Smooth muscle cell (in vitro differentiated cells): ENCODE data around the gene ZNF214. TPM values are rescaled to one million over a fixed set of nuclear protein-coding genes. Genes with fewer than 3 reads are reported as not detected.

ENCODE experiments used
- DNase-seq: peaks from one replicate; lab custom pipeline; 2025; ENCODE audit not compliant: unreplicated experiment; lab: John Stamatoyannopoulos, UW
- H2AFZ ChIP-seq: fragments of 200-600 bp; sonication (generic); 2 replicates; pipeline ENCODE4 v1.6.0; 2016; ENCODE audit warnings: antibody characterized with exemption, low read depth, mild to moderate bottlenecking
- H3F3A ChIP-seq: fragments of 200-600 bp; sonication (generic); 2 replicates; pipeline ENCODE4 v1.6.0; 2017; ENCODE audit warnings: antibody characterized with exemption, low read depth
- H3K27ac ChIP-seq: fragments of 200-600 bp; sonication (generic); 2 replicates; pipeline ENCODE4 v1.5.1; 2016; ENCODE audit warnings: low read depth, mild to moderate bottlenecking
- H3K27me3 ChIP-seq: fragments of 200-600 bp; sonication (generic); 2 replicates; pipeline ENCODE4 v1.6.1; 2016; ENCODE audit warnings: low read depth, mild to moderate bottlenecking
- H3K36me3 ChIP-seq: fragments of 200-600 bp; sonication (generic); 2 replicates; pipeline ENCODE4 v1.5.1; 2016; ENCODE audit warnings: low read depth
- H3K4me1 ChIP-seq: fragments of 200-600 bp; sonication (generic); 2 replicates; pipeline ENCODE4 v1.5.1; 2016; ENCODE audit warnings: low read depth
- H3K4me2 ChIP-seq: fragments of 200-600 bp; sonication (generic); 2 replicates; pipeline ENCODE4 v1.6.0; 2016; ENCODE audit warnings: mild to moderate bottlenecking
- H3K4me3 ChIP-seq: fragments of 200-600 bp; sonication (generic); 2 replicates; pipeline ENCODE4 v1.5.1; 2016; ENCODE audit warnings: mild to moderate bottlenecking
- H3K79me2 ChIP-seq: fragments of 200-600 bp; sonication (generic); 2 replicates; pipeline ENCODE4 v1.6.0; 2016; ENCODE audit warnings: low read depth, mild to moderate bottlenecking
- H3K9ac ChIP-seq: fragments of 200-600 bp; sonication (generic); 2 replicates; pipeline ENCODE4 v1.6.0; 2016; ENCODE audit warnings: low read depth
- H3K9me3 ChIP-seq: fragments of 200-600 bp; sonication (generic); replicated peaks from 2 replicates; pipeline ENCODE4 v1.5.1; 2016; ENCODE audit warnings: low read depth
- H4K20me1 ChIP-seq: fragments of 200-600 bp; sonication (generic); 2 replicates; pipeline ENCODE4 v1.6.0; 2016; ENCODE audit warnings: low read depth
- CTCF ChIP-seq: fragments of 200-600 bp; sonication (generic); IDR thresholded peaks from 2 replicates; pipeline ENCODE4 v1.5.1; 2017; ENCODE audit warnings: borderline replicate concordance, mild to moderate bottlenecking, antibody characterized with exemption; ENCODE audit not compliant: insufficient read depth, poor library complexity, severe bottlenecking
- WGBS: methylation state at CpG from one replicate; pipeline ENCODE4 v1.1.7; 2016; ENCODE audit warnings: low lambda C conversion rate; 5-methylcytosine and 5-hydroxymethylcytosine counted together
- polyA plus RNA-seq: library from polyadenylated mRNA; unstranded; fragments of >200 nt; fragmentation: Nextera tagmentation; extraction: Ambion mirVana; gene quantifications from 2 replicates; pipeline ENCODE4 v1.2.1, GENCODE V29; 2016
- total RNA-seq: library from RNA; depleted of rRNA; stranded (reverse); fragments of >200 nt; gene quantifications from 2 replicates; pipeline ENCODE4 v1.2.3, GENCODE V29; 2014

Gene ZNF214
- total RNA-seq (3.5 and 4.3 TPM in 2 replicates), polyA plus RNA-seq (1.8 and 3.1 TPM in 2 replicates)

GRCh38 chr11:7020183-7020917 is at the start of gene ZNF214, which contains the start of gene NLRP14:
Gene ZNF214, minus strand, starts transcription at chr11:7020346. Its CDS starts 17,511 bp downstream, at chr11:7002835.
Gene NLRP14, plus strand, starts transcription at chr11:7020479. Its CDS starts 18,108 bp downstream, at chr11:7038587.
- Histone ChIP-seq H3K9me3 (no peaks in the 10 kb centered on the region), H3K4me1 (peaks cover 12% of the 10 kb centered on the region), H3K9ac (peak within 1 kb of the TSS; percentile 81), H3K4me2 (peak within 1 kb of the TSS; percentile 91), H4K20me1 (no peaks in the 10 kb centered on the region), H3K27ac (peak within 1 kb of the TSS; percentile 76), H2AFZ (peak within 1 kb of the TSS; percentile 98), H3F3A (no peaks in the 10 kb centered on the region), H3K79me2 (no peaks in the 10 kb centered on the region), H3K36me3 (no peaks in the 10 kb centered on the region), H3K27me3 (peaks cover 6% of the 10 kb centered on the region), H3K4me3 (peak within 1 kb of the TSS; percentile 89)
- peak; percentile 65 for DNase-seq
- TF ChIP-seq CTCF, result no peak
- 4% methylated on average over 42 of the region's 47 CpGs for WGBS

DNA sequence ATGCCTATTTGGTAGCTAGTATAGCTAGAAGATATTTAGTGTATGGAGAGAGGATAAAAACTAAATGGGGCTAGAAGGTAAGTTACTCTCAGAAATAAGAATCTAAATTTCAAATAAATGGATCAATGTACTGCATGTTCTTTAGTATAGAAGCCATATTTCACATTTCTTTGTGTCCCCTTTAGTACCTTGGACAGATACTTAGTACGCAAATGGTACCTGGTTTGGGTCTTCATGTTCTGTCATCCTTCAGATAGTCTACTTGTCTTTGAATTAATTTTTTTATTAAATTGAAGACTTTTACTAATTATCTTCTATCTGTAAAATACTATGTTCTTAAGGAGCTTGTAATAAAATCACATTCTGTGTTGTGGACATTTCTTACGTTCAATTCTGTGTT is 42.4 kb upstream of the ZNF214 start:
- no peak for DNase-seq
- H4K20me1 ChIP-seq, result no peaks in the 10 kb centered on the region
- no peaks in the 10 kb centered on the region for H3K27me3 ChIP-seq
- H3K4me1 ChIP-seq, result no peaks in the 10 kb centered on the region
- 92% methylated on average over 2 of the region's 2 CpGs for WGBS
- no peaks in the 10 kb centered on the region for H3K36me3 ChIP-seq
- no peak overlapping the region for H3K4me2 ChIP-seq
- no peaks in the 10 kb centered on the region for H3K9me3 ChIP-seq
- H3K9ac ChIP-seq, result no peak overlapping the region
- no peak overlapping the region for H2AFZ ChIP-seq
- H3F3A ChIP-seq, result no peaks in the 10 kb centered on the region
- no peak overlapping the region for H3K4me3 ChIP-seq
- H3K27ac ChIP-seq, result no peak overlapping the region
- no peak for TF ChIP-seq CTCF
- no peaks in the 10 kb centered on the region for H3K79me2 ChIP-seq

DNA sequence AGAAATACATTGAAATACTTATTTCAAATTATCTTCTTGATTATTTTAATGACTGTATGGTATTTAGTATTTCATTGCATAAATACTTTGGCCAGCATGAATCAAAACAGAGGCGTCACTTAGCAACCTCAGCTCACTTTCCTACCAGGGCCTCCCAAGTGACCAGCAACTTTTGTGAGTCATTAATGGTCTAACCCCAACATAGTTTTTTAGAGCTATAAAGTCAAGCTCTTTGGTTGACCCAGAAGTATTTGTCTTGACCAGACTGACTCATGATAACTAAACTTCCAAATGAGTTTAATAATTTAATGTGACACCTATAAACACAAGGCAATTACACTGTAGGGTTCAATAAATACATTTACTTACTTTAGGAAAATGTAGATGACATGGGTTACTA is 40.7 kb upstream of the ZNF214 start:
- peak overlapping the region; percentile 59 for H3K27ac ChIP-seq
- H3K27me3 ChIP-seq, result no peaks in the 10 kb centered on the region
- TF ChIP-seq CTCF, result no peak
- WGBS, result 52% methylated on average over 1 of the region's 1 CpG
- H2AFZ ChIP-seq, result no peak overlapping the region
- H4K20me1 ChIP-seq, result no peaks in the 10 kb centered on the region
- H3K4me2 ChIP-seq, result peak overlapping the region; percentile 29
- H3K9ac ChIP-seq, result peak overlapping the region; percentile 44
- no peaks in the 10 kb centered on the region for H3K9me3 ChIP-seq
- no peak overlapping the region for H3K4me3 ChIP-seq
- no peak for DNase-seq
- no peaks in the 10 kb centered on the region for H3K36me3 ChIP-seq
- no peaks in the 10 kb centered on the region for H3K4me1 ChIP-seq
- H3F3A ChIP-seq, result no peaks in the 10 kb centered on the region
- no peaks in the 10 kb centered on the region for H3K79me2 ChIP-seq

GRCh38 chr11:7057641-7058040 is 37.5 kb upstream of the ZNF214 start:
- TF ChIP-seq CTCF, result no peak
- H3K27me3 ChIP-seq, result no peaks in the 10 kb centered on the region
- no peaks in the 10 kb centered on the region for H3K9me3 ChIP-seq
- H3K4me1 ChIP-seq, result no peaks in the 10 kb centered on the region
- no peak overlapping the region for H3K9ac ChIP-seq
- H4K20me1 ChIP-seq, result no peaks in the 10 kb centered on the region
- DNase-seq, result no peak
- H3F3A ChIP-seq, result no peaks in the 10 kb centered on the region
- no peaks in the 10 kb centered on the region for H3K36me3 ChIP-seq
- H3K4me2 ChIP-seq, result no peak overlapping the region
- no peak overlapping the region for H3K4me3 ChIP-seq
- no peak overlapping the region for H2AFZ ChIP-seq
- H3K27ac ChIP-seq, result no peak overlapping the region
- no peaks in the 10 kb centered on the region for H3K79me2 ChIP-seq
- WGBS, result 25% methylated on average over 2 of the region's 2 CpGs
